ENCODE data around the gene CEP72. TPM values are rescaled to one million over a fixed set of nuclear protein-coding genes. Genes with fewer than 3 reads are reported as not detected.

The CEP72 gene
- total RNA-seq, 4 donors from 2014 or later, result 2.6 to 9.4 (median 4.2) TPM

- H3K4me1 ChIP-seq, result peaks cover 34 to 43% (median 36%) of the 10 kb centered on the region in 4 donors
- no peak overlapping the region for H3K4me3 ChIP-seq
- TF ChIP-seq POLR2AphosphoS5 (IDR thresholded peaks at IDR 0.05) (no peak), EP300 (IDR thresholded peaks at IDR 0.05; ENCODE audit: low read depth) (no peak), POLR2A (IDR thresholded peaks at IDR 0.05) (no peak), CTCF (IDR thresholded peaks at IDR 0.05) (no peak)
- no peaks in the 10 kb centered on the region for H3K36me3 ChIP-seq
- intact Hi-C loops (cut with DNase I; ENCODE audit: low total_unique reads) (loop anchor here (2.0 kb wide), 1 partner anchor 233 kb away; no protein-coding TSS in a partner anchor), in situ Hi-C loops (cut with MboI; ENCODE audit: low pct_ligation_motif_present in 1 of 4, low pct_unique_long_range_greater_than_20kb in 1 of 4, low sequenced_read_pairs in 3 of 4) (loop anchor here in 2 of 4 donors (10.0 to 25.0 kb wide), 2 partner anchors 235 to 242 kb away; no protein-coding TSS in a partner anchor)
- 85% methylated on average over 12 of the region's 22 CpGs; no CpG with 5 or more reads in 1 of the 2 donors for WGBS, 2 donors (ENCODE audit: low coverage in 1 of 2)
- no peaks in the 10 kb centered on the region for H3K27me3 ChIP-seq
- no peaks in the 10 kb centered on the region for H3K9me3 ChIP-seq
- DNase-seq, result no peak
- peak overlapping the region in 1 of 4 donors; percentile 15 for H3K27ac ChIP-seq
These were observed 57.8 kb downstream of the CEP72 start for GRCh38 chr5:669842-670395.

- WGBS, 2 donors (ENCODE audit: low coverage in 1 of 2), result 60% methylated on average over 25 of the region's 33 CpGs; no CpG with 5 or more reads in 1 of the 2 donors
- no peaks in the 10 kb centered on the region for H3K36me3 ChIP-seq
- no peak for DNase-seq
- no peak overlapping the region for H3K27ac ChIP-seq
- no peak overlapping the region for H3K4me3 ChIP-seq
- no peaks in the 10 kb centered on the region for H3K27me3 ChIP-seq
- H3K4me1 ChIP-seq, result peaks cover 34 to 43% (median 36%) of the 10 kb centered on the region in 4 donors
- no peak for TF ChIP-seq POLR2A (IDR thresholded peaks at IDR 0.05)
- TF ChIP-seq EP300 (IDR thresholded peaks at IDR 0.05; ENCODE audit: low read depth), result no peak
- intact Hi-C loops (cut with DNase I; ENCODE audit: low total_unique reads), result loop anchor here (2.0 kb wide), 1 partner anchor 232 kb away; no protein-coding TSS in a partner anchor
- in situ Hi-C loops (cut with MboI; ENCODE audit: low pct_ligation_motif_present in 1 of 4, low pct_unique_long_range_greater_than_20kb in 1 of 4, low sequenced_read_pairs in 3 of 4), result loop anchor here in 1 of 4 donors (25.0 kb wide), 1 partner anchor 242 kb away; no protein-coding TSS in a partner anchor
- H3K9me3 ChIP-seq, result no peaks in the 10 kb centered on the region
These were observed 58.5 kb downstream of the CEP72 start for GRCh38 chr5:670396-671270.

GRCh38 chr5:671459-672328, 59.6 kb downstream of the CEP72 start:
- Histone ChIP-seq H3K36me3 (no peaks in the 10 kb centered on the region), H3K9me3 (no peaks in the 10 kb centered on the region), H3K4me3 (peak overlapping the region in 2 of 4 donors; percentile 11 to 21), H3K27me3 (no peaks in the 10 kb centered on the region), H3K27ac (peak overlapping the region; percentile 7 to 61 (median 41)), H3K4me1 (peaks cover 34 to 43% (median 36%) of the 10 kb centered on the region in 4 donors)
- in situ Hi-C loops (cut with MboI; ENCODE audit: low pct_ligation_motif_present in 1 of 4, low pct_unique_long_range_greater_than_20kb in 1 of 4, low sequenced_read_pairs in 3 of 4) (loop anchor here in 1 of 4 donors (25.0 kb wide), 1 partner anchor 241 kb away; no protein-coding TSS in a partner anchor), intact Hi-C loops (cut with DNase I; ENCODE audit: low total_unique reads) (loop anchor here (2.0 kb wide), 1 partner anchor 231 kb away; no protein-coding TSS in a partner anchor)
- DNase-seq, result peak; percentile 80
- no peak for TF ChIP-seq POLR2A (IDR thresholded peaks at IDR 0.05)
- peak; percentile 94 to 98 (median 96) for TF ChIP-seq CTCF (IDR thresholded peaks at IDR 0.05)
- 18% methylated on average over 21 of the region's 27 CpGs; no CpG with 5 or more reads in 1 of the 2 donors for WGBS, 2 donors (ENCODE audit: low coverage in 1 of 2)

- peak; percentile 78 for DNase-seq
- intact Hi-C loops (cut with DNase I; ENCODE audit: low total_unique reads), result no loop called here
- Histone ChIP-seq H3K4me3 (peak overlapping the region in 1 of 4 donors; percentile 4), H3K4me1 (peaks cover 34 to 43% (median 36%) of the 10 kb centered on the region in 4 donors), H3K27ac (peak overlapping the region; percentile 7 to 61 (median 41)), H3K27me3 (no peaks in the 10 kb centered on the region), H3K9me3 (no peaks in the 10 kb centered on the region), H3K36me3 (no peaks in the 10 kb centered on the region)
- in situ Hi-C loops (cut with MboI; ENCODE audit: low pct_ligation_motif_present in 1 of 4, low pct_unique_long_range_greater_than_20kb in 1 of 4, low sequenced_read_pairs in 3 of 4), result loop anchor here in 1 of 4 donors (25.0 kb wide), 1 partner anchor 240 kb away; no protein-coding TSS in a partner anchor
- peak; percentile 8 to 50 (median 39) for TF ChIP-seq POLR2AphosphoS5 (IDR thresholded peaks at IDR 0.05)
- no peak for TF ChIP-seq POLR2A (IDR thresholded peaks at IDR 0.05)
- no peak for TF ChIP-seq CTCF (IDR thresholded peaks at IDR 0.05)
- TF ChIP-seq EP300 (IDR thresholded peaks at IDR 0.05; ENCODE audit: low read depth), result peak; percentile 28
- 6% methylated on average over 27 of the region's 27 CpGs; no CpG with 5 or more reads in 1 of the 2 donors for WGBS, 2 donors (ENCODE audit: low coverage in 1 of 2)
These were observed 60.4 kb downstream of the CEP72 start for GRCh38 chr5:672329-673160.

Data from transverse colon (tissue), 4 donors.